Stimulated activated CD4-positive, alpha-beta T cell treated with anti-CD3 and anti-CD28 coated beads, TNF-alpha, amount 100 ng/mL, for 24 hours (primary cell): Measurements from ENCODE around the gene PPIL1.

Source experiments
- DNase-seq, 3 experiments: peaks; one replicate each; pipeline ENCODE4 v3.0.0-alpha.2; 2020; ENCODE audit warnings: low read depth in 3 of 3

Gene PPIL1

GRCh38 chr6:36855750-36856149, 18.9 kb downstream of the PPIL1 start:
- DNase-seq: no peak

GRCh38 chr6:36853325-36853724, 21.3 kb downstream of the PPIL1 start:
- DNase-seq: no peak

DNA sequence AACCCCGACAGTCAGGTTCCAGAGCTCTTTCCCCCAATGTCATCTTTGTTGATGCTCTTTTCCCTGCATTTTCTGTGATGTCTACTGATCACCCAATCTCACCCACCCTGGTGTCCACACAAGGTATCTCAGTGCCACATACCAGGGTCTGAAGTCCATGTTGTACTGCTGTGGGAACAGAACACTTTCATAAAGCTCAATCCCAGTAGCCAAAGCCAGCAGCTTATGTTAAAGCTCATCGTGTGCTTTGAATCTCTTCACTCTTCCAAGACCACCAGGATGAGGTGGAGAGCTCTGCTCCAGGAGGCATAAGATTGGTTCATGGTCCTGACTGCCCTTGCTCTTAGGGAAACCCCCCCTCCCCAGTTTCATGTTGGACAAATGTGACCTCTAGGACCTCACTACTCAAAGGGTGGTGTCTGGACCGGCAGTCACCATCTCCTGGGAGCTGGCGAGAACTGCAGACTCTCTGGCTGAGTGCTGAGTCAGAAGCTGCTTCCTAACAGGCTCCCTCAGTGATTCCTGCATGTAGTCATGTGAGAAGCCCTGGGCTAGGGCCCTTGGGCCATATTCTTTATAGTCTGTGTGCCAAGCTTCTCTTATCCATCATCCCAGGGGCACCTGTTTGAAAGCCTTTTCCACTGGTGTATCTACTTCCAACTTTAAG, 22.0 kb downstream of the PPIL1 start:
- no peak for DNase-seq

DNA sequence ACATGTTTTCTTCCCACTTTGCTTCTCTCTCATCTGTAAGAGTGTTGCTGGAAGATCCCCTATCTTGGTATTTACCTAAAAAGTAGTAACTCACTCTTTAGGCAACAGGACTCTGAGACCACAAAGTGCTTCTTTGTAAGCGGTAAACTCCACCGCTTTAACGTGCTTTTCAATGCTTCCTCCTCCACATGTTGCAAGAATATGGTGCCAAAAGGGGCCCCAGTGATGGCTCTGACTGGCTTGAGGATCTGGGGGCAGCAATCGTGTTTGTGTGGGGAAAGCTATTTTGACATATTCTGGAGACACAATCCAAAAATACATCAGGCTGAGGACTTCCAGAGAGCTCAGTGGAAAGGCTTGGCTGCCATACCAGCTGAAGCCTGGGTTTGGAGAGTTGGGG, 23.0 kb downstream of the PPIL1 start:
- DNase-seq: no peak

- DNase-seq: peak in 1 of 3 experiments; percentile 22
Observed at GRCh38 chr6:36851149-36851614, 23.4 kb downstream of the PPIL1 start.

DNA sequence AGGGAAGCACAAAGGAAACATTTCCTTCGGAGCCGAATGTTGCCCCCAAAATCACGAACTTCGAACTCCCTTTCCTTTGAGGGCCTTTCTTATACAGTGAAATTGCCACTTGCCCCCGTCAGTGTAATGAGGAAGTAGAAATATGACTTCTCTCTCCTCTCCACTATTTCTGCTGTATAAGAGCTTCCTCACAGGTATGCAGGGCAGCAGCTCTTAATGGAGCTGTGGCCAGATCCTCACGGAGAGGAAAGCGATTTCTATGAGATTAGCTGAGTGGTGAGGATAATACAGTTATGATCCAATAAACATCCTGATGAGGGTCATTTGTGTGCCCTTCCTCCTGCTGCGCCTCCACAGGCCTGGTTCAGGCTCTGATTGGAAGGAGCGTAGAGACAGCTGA, 24.6 kb downstream of the PPIL1 start:
- DNase-seq: no peak

GRCh38 chr6:36848658-36849441, 25.8 kb downstream of the PPIL1 start:
- DNase-seq: no peak

- DNase-seq: no peak
Observed at GRCh38 chr6:36847991-36848390, 26.6 kb downstream of the PPIL1 start.

DNA sequence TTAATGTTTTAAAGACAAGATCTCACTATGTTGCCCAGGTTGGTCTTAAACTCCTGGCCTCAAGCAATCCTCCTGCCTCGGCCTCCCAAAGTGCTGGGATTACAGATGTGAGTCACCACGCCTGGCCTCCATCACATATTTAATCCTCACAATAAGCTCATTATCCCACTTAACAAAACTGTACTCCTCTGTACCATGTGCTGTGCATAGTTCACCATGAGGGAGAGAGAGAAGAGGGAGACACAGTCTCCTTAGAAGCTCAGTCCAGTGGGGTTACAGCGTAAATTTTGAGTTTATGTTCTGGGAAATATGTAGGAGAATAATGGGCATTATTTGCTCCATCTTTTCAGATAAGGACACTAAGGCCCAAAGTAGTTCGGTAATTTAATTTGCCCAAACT, 27.5 kb downstream of the PPIL1 start:
- no peak for DNase-seq

DNA sequence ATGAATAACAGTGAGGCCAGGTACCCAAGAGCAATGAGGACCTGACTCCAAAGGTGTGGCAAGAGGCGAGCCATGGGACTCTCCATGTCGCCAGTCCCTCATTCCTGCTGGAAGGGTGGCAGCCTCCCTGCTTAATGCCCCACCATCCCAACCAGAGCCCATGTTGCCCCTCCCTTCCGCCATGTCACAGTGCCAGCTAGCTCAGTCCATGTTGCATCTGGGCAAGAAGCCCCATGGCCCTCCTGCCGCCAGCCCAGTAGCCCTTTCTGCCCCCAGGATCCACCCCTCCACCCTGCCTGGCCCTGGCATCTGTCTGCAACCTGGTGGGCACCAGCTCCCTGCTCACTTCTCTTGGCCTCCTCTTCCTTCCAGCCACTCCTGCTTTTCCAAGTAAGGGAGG, 29.4 kb downstream of the PPIL1 start:
- DNase-seq: no peak

DNA sequence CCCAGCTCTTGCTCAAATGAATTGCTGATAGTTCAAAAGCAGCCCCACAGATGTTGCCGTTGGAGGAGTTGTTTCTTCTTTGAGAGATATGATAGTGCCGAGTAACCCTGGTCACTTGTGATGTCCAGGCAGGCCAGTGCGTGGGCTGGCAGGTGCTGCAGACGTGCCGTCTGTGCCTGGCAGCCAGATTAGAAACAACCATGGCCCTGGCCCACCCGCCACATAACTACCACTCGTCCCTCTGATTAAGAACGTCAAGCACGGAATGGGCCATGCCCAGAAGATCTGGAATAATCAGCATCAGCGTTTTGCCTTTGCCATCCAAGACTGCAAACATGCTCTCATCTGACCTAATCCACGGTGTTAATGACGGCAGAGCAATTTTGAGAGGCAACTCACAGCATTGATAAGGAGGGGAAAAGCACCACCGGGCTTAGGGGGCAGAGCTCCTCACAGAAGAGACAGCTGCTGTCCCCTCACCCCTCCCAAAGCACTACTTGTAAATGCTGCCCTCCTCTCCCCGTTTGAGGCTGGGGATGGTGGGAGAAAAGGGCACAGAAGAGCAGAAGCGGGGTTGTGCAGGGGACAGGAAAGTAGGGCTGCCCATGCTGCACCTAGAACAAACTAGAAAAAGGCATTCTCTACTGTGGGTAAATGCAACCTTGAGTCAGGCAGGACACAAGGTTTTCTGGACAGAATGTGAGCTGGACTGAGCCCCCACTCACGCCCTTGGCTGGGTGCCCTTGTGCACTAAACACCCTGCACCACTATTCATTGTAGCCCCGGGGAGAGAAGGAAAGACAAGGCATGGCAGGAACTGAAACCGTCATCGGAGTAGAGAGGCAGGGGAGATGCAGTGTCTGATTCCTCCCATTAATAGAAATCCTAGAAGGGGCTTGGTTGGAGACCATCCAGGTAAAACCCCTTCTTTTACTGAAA, 30.1 kb downstream of the PPIL1 start:
- DNase-seq: no peak

- DNase-seq: no peak
Observed at GRCh38 chr6:36843170-36843569, 31.4 kb downstream of the PPIL1 start.

- no peak for DNase-seq
Observed at GRCh38 chr6:36841756-36842155, 32.8 kb downstream of the PPIL1 start.

- peak in 1 of 3 experiments; percentile 34 for DNase-seq
Observed at GRCh38 chr6:36840432-36841403, 33.9 kb downstream of the PPIL1 start.

- DNase-seq: peak in 2 of 3 experiments; percentile 26 to 43
Observed at GRCh38 chr6:36839749-36840431, 34.7 kb downstream of the PPIL1 start.

- DNase-seq: no peak
Observed at GRCh38 chr6:36838896-36839748, 35.5 kb downstream of the PPIL1 start, which contains the start of gene CPNE5. CPNE5 (minus strand) TSS chr6:36839444; CDS start chr6:36839377, 67 bp downstream.

GRCh38 chr6:36837686-36838085, 36.9 kb downstream of the PPIL1 start:
- DNase-seq: no peak

DNA sequence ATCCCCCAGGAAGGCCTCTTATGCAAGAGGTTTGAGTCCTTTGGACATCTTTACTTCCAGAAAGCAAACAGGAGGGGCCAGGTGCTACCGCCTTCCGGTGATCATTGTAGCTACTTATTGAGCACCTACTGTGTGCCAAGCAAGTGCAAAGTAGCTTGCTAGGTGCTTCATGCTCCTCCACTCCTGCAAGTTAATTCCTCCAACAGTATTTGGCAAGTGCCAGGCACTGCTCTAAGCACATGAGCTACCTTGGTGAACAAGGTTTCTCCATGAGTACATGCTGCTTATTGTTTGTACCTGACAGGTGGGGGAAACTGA, 37.6 kb downstream of the PPIL1 start:
- DNase-seq: no peak
